NCI-H510A treated with DMSO at 0.1 percent for 48 hours (cell line): ENCODE data around the gene MED13.
"Not testable (repeated sequence)": the region's sequence is repeated elsewhere in the genome, so short reads cannot be mapped to it uniquely, and the experiment has no call there.

Experiments
- DNase-seq: peaks from one replicate; lab custom pipeline; 2025; lab: John Stamatoyannopoulos, UW

MED13 gene

GRCh38 chr17:61997664-61998063 lies 67.4 kb downstream of the MED13 start:
- peak; percentile 50 for DNase-seq

GRCh38 chr17:61996916-61997605 lies 68.0 kb downstream of the MED13 start:
- no peak for DNase-seq

GRCh38 chr17:61989509-61989908 lies 75.6 kb downstream of the MED13 start:
- DNase-seq: no peak

- no peak for DNase-seq
These were observed 78.2 kb downstream of the MED13 start for GRCh38 chr17:61986898-61987297.

GRCh38 chr17:61984821-61985220 lies 80.3 kb downstream of the MED13 start:
- no peak for DNase-seq

- DNase-seq: no peak
These were observed 83.8 kb downstream of the MED13 start for GRCh38 chr17:61981323-61981722.

GRCh38 chr17:61980535-61980934 lies 84.5 kb downstream of the MED13 start:
- DNase-seq: no peak

GRCh38 chr17:61974115-61974514 lies 91.0 kb downstream of the MED13 start:
- no peak for DNase-seq

- no peak for DNase-seq
These were observed 92.8 kb downstream of the MED13 start for GRCh38 chr17:61972311-61972710.

- DNase-seq: no peak
These were observed 95.0 kb downstream of the MED13 start for GRCh38 chr17:61970030-61970429.

GRCh38 chr17:61968757-61969156 lies 96.3 kb downstream of the MED13 start:
- DNase-seq: no peak

- DNase-seq: no peak
These were observed 97.3 kb downstream of the MED13 start for GRCh38 chr17:61967729-61968128.

- no peak for DNase-seq
These were observed 98.9 kb downstream of the MED13 start for GRCh38 chr17:61966191-61966590.

- no peak for DNase-seq
These were observed 109.5 kb downstream of the MED13 start for GRCh38 chr17:61955619-61956018.

GRCh38 chr17:61947367-61948078 lies 117.6 kb downstream of the MED13 start:
- no peak for DNase-seq

- no peak for DNase-seq
These were observed 118.7 kb downstream of the MED13 start for GRCh38 chr17:61946359-61946758.

- no peak for DNase-seq
These were observed 122.0 kb downstream of the MED13 start for GRCh38 chr17:61943117-61943516.

- no peak for DNase-seq
These were observed 123.0 kb downstream of the MED13 start for GRCh38 chr17:61942085-61942484.

- no peak for DNase-seq
These were observed 137.0 kb downstream of the MED13 start for GRCh38 chr17:61928101-61928436.

- DNase-seq: peak; percentile 98
These were observed 137.6 kb downstream of the MED13 start, which contains the start of gene INTS2 for GRCh38 chr17:61927208-61928100. TSS of gene INTS2 (minus strand) at chr17:61927982. CDS start at chr17:61926644, 1,338 bp downstream.

GRCh38 chr17:61926826-61927207 lies 138.3 kb downstream of the MED13 start:
- no peak for DNase-seq

GRCh38 chr17:61915162-61915561 lies 149.9 kb downstream of the MED13 start:
- DNase-seq: not testable (repeated sequence)
